Measurements from ENCODE around the gene PLXNA4.

Gene PLXNA4

DNA sequence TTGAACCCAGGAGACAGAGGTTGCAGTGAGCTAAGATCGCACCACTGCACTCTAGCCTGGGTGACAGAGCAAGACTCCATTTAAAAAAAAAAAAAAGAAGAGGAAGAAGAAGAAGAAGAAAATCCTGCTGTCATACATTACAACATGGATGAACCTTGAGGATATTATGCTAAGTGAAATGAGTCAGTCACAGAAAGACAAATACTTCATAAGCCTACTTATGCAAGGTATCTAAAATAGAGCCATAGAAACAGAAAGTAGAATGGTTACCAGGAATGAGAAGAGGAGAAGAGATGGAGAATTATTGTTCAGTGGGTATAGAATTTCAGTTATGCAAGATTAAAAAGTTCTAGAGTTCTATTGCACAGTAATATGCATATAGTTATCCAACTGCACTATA lies 466.5 kb downstream of the PLXNA4 start:
- DNase-seq (ENCODE audit: low read depth) = no peak
- H3K4me3 ChIP-seq (ENCODE audit: low read depth, low read length) = no peak overlapping the region
- TF ChIP-seq, protein P1, sequence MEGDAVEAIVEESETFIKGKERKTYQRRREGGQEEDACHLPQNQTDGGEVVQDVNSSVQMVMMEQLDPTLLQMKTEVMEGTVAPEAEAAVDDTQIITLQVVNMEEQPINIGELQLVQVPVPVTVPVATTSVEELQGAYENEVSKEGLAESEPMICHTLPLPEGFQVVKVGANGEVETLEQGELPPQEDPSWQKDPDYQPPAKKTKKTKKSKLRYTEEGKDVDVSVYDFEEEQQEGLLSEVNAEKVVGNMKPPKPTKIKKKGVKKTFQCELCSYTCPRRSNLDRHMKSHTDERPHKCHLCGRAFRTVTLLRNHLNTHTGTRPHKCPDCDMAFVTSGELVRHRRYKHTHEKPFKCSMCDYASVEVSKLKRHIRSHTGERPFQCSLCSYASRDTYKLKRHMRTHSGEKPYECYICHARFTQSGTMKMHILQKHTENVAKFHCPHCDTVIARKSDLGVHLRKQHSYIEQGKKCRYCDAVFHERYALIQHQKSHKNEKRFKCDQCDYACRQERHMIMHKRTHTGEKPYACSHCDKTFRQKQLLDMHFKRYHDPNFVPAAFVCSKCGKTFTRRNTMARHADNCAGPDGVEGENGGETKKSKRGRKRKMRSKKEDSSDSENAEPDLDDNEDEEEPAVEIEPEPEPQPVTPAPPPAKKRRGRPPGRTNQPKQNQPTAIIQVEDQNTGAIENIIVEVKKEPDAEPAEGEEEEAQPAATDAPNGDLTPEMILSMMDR (IDR thresholded peaks at IDR 0.05; ENCODE audit: low read depth, low read length, missing control alignments) = no peak

DNA sequence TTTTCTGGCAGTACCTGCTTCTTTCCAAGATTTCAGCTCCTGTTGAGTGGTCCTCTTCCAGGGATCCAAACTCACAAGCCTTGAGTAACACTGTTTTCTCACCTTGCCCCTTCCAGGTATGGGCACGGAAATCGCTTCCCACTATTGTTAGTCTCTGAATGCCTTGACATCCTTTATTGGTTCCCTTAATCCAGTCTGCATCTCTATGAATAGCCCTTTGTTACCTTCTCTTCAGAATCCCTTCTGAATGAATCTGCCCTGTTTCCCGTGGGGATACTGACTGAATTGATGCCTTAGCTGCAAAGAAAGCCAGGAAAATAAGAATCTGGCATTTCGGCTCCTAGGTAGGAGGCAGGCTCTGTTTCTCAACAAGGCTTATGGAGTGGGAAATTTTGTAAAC lies 467.7 kb downstream of the PLXNA4 start:
- no peak overlapping the region for H3K4me3 ChIP-seq (ENCODE audit: low read depth, low read length)
- no peak for DNase-seq (ENCODE audit: low read depth)
- TF ChIP-seq, protein P1 (IDR thresholded peaks at IDR 0.05; ENCODE audit: low read depth, low read length, missing control alignments) = no peak

DNA sequence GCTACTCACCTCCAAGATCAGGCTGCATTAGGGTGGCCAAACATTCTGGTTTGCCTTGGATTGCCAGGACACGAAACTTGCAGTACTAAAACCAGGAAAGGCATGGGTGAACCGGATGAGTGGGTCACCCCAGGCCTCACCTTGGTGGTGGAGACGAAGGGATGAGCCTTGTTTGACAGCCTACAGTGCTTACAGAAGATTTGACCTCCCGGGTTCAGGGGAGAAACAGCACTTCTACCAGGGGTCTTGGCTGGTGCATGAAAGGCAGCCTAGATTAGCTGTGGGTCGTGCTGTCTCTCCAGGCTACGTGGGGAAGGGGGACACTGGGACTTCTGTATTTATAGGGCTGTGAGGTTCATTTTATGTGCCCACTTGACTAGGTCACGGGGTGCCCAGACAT lies 469.8 kb downstream of the PLXNA4 start:
- TF ChIP-seq, protein P1 (IDR thresholded peaks at IDR 0.05; ENCODE audit: low read depth, low read length, missing control alignments) = no peak
- no peak for DNase-seq (ENCODE audit: low read depth)
- H3K4me3 ChIP-seq (ENCODE audit: low read depth, low read length) = no peak overlapping the region

DNA sequence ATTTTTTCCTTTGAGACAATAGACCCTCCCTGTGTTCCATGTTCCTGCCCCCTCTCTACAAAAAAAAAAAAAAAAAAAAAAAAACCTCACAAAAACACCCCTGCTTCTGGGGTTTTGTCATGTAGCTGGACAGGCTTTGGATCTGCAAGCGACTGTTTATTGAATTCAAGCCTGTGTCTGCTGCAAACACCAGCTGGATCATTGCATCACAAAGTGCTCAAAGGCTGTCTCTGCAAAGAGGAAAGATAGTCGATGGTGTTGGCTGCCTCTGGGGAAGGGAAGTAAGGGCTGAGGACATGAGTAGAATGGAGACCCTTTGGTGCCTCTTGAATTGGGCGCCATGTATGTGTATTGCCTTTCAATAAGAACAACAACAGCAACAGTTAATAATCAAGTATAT lies 471.2 kb downstream of the PLXNA4 start:
- TF ChIP-seq, protein P1 (IDR thresholded peaks at IDR 0.05; ENCODE audit: low read depth, low read length, missing control alignments) = no peak
- DNase-seq (ENCODE audit: low read depth) = no peak
- no peak overlapping the region for H3K4me3 ChIP-seq (ENCODE audit: low read depth, low read length)

DNA sequence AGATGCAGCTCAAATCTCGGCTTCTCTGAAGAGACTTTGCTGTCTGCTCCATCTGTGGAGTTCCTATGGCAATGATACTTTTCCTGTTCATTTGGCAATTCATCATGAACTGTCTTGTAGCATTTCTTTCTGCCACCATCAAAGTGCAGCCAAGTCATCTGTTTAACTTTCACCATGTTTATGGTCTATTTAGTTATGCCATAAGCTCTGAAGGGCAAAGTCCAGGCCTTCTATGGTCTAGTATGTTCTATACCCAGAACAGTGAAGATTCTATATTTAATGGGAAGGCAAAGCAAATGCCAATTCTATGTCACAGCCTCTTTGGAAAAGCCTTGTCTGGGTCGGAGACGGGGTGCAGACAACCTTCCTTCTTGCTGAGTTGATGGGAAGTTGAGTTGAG lies 472.6 kb downstream of the PLXNA4 start:
- TF ChIP-seq, protein P1 (IDR thresholded peaks at IDR 0.05; ENCODE audit: low read depth, low read length, missing control alignments) = no peak
- DNase-seq (ENCODE audit: low read depth) = no peak

DNA sequence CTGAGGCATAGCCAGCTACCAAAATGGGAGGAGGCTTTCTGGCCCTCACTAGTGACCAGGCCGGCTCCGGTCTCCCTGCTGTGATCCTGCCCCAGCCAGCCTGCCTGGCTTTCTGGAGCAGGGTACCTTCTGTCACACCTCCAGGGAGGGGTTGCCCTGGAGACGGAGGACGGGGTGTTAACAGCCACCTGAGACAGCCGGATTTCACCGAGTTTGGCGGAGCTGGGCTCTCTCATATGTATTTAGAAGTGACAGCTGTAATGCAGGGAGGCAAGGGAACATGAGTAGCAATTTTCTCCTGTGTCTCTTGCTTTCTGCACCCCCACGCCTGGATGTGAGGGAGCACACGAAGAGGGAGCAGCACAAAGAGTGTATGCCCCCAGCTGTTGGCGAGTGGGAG lies 473.3 kb downstream of the PLXNA4 start:
- no peak for DNase-seq (ENCODE audit: low read depth)
- no peak overlapping the region for H3K4me3 ChIP-seq (ENCODE audit: low read depth, low read length)
- TF ChIP-seq, protein P1 (IDR thresholded peaks at IDR 0.05; ENCODE audit: low read depth, low read length, missing control alignments) = no peak

More for the DNA sequence above, 472.6 kb downstream of the PLXNA4 start:
- H3K4me3 ChIP-seq (ENCODE audit: low read depth, low read length) = no peak overlapping the region

DNA sequence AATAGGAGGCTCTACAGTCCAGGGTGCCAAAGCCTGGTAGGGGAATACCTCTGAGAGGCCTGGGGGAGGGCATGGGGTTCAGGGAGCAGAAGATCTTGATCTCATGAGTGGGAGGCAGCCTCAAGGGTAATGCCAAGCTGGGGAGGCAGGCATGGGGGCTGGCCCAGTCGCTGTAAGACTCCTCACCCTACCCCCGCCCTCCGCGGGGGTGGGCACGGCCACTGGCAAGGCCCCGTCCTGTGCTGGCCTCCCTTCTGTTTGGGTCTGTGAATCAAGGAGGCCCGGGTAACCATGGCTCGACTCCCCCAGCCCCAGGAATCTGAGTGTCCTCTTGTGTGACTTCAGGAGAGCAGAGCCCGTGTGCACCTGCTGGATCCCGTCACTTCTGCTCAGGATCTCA lies 473.9 kb downstream of the PLXNA4 start:
- no peak for DNase-seq (ENCODE audit: low read depth)
- TF ChIP-seq, protein P1 (IDR thresholded peaks at IDR 0.05; ENCODE audit: low read depth, low read length, missing control alignments) = no peak
- no peak overlapping the region for H3K4me3 ChIP-seq (ENCODE audit: low read depth, low read length)
